ENCODE results near the gene TKT.

The TKT gene

GRCh38 chr3:53175613-53176540 lies 79.9 kb downstream of the TKT start:
- DNase-seq: no peak

All from NCI-H2081 (cell line).